ENCODE data around the gene ATPAF1. TPM values are rescaled to one million over a fixed set of nuclear protein-coding genes. Genes with fewer than 3 reads are reported as not detected.

ATPAF1 gene
- total RNA-seq, 2 donors from 2014 or later, result 52.2 to 71.3 TPM

DNA sequence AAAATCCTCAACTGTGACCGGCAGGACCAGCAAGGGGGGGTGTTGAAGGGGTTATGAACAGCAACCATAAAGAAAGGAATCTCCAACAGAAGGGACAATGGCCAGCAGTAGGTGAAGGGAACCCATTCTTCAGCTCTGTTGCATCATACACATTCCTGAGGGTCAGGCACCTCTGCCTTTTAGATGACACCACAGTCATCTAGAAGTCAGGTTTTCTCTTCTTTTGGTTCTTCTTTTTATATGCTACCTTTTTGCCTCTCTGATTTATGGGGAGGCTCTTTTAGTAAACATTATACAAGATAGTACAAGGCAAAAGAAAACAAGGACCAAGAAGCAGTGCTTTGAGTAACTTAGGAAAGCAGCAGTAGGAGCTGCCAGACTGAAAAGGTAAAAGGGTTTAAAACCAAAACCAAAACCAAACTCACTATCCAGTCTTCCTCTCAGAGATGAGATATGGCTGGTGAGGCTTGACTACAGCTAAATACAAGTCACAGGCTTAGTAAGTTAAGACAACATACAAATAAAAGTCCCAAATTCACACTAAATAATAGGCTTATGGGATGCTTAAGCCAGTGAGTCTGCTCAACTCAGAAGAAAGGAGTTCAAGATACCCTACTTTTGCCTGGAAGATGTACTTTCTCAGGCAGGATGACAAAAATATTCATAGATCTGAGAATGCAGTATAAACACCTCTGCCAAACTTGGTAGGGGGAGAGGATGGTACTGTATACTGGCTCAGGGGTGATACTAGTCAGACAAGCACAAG, 7.6 kb upstream of the ATPAF1 start:
- H3K27me3 ChIP-seq (replicated peaks; ENCODE audit: insufficient read depth), result no peaks in the 10 kb centered on the region
- no peak overlapping the region for H3K4me3 ChIP-seq
- H3K4me1 ChIP-seq (replicated peaks), result no peaks in the 10 kb centered on the region
- DNase-seq (ENCODE audit: low spot score), result no peak
- H3K36me3 ChIP-seq, result no peaks in the 10 kb centered on the region
- H3K27ac ChIP-seq, result no peak overlapping the region
- WGBS, result 65% methylated on average over 1 of the region's 1 CpG
- TF ChIP-seq POLR2AphosphoS5 (IDR thresholded peaks at IDR 0.05), result no peak
- TF ChIP-seq POLR2A (IDR thresholded peaks at IDR 0.05), result no peak
- no peak for TF ChIP-seq CTCF (IDR thresholded peaks at IDR 0.05)
- intact Hi-C loops (cut with DNase I), result no loop called here
- H3K9me3 ChIP-seq, result no peaks in the 10 kb centered on the region

DNA sequence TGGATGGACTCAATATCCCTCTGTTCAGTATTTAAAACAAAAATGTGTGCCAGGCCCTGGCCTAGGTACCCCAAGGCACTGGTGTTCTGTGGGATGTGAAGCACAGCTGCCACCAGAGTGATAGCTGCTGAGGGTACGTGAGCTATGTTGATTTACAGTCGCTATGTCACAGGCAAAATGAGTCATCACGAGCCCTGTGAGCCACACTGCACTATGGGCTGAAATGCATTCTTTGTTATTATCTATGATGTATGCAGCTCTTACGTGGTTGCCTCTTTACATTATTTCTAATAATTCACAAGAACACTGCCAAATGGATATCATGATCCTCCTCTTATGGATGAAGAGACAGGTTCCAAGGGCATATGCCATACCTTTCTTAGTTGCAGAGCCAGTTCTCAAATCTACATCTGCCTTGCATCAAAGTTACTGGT, 5.6 kb upstream of the ATPAF1 start:
- Histone ChIP-seq H3K9me3 (no peaks in the 10 kb centered on the region), H3K27me3 (replicated peaks; ENCODE audit: insufficient read depth) (no peaks in the 10 kb centered on the region), H3K27ac (no peak overlapping the region), H3K4me3 (no peak overlapping the region), H3K4me1 (replicated peaks) (no peaks in the 10 kb centered on the region), H3K36me3 (no peaks in the 10 kb centered on the region)
- TF ChIP-seq POLR2AphosphoS5 (IDR thresholded peaks at IDR 0.05) (no peak), CTCF (IDR thresholded peaks at IDR 0.05) (no peak), POLR2A (IDR thresholded peaks at IDR 0.05) (no peak)
- DNase-seq (ENCODE audit: low spot score), result no peak
- WGBS, result 74% methylated on average over 4 of the region's 4 CpGs
- intact Hi-C loops (cut with DNase I), result loop anchor here (5.0 kb wide), 1 partner anchor 71 kb away; the partner anchor contains the start of gene MKNK1

DNA sequence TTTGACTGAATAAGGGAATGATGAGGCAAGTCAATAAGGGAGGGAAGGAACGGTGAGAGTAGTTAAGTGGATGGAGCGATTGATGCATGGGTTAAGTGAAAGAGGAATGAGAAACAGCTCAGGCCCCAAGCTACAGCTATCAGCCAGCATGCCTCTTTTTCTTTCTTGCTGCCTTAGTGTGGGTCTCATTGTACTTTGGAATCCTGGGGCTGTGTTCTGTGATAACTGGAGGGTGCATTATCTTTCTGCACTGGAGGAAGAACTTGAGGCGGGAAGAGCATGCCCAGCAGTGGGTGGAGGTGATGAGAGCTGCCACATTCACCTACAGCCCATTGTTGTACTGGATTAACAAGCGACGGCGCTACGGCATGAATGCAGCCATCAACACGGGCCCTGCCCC, 4.5 kb upstream of the ATPAF1 start:
- intact Hi-C loops (cut with DNase I), result loop anchor here (5.0 kb wide), 1 partner anchor 70 kb away; the partner anchor contains the start of gene MKNK1
- TF ChIP-seq POLR2AphosphoS5 (IDR thresholded peaks at IDR 0.05) (no peak), POLR2A (IDR thresholded peaks at IDR 0.05) (no peak), CTCF (IDR thresholded peaks at IDR 0.05) (no peak)
- H3K36me3 ChIP-seq, result no peaks in the 10 kb centered on the region
- whole genome bisulfite sequencing, result 69% methylated on average over 8 of the region's 8 CpGs
- H3K27ac ChIP-seq, result no peak overlapping the region
- no peak overlapping the region for H3K4me3 ChIP-seq
- no peaks in the 10 kb centered on the region for H3K4me1 ChIP-seq (replicated peaks)
- H3K27me3 ChIP-seq (replicated peaks; ENCODE audit: insufficient read depth), result no peaks in the 10 kb centered on the region
- no peaks in the 10 kb centered on the region for H3K9me3 ChIP-seq
- no peak for DNase-seq (ENCODE audit: low spot score)

GRCh38 chr1:46671554-46671953, 3.4 kb upstream of the ATPAF1 start, which contains the start of gene TEX38:
TSS of gene TEX38 (plus strand) at chr1:46671854. CDS start at chr1:46671935, 81 bp downstream.
- Histone ChIP-seq H3K27ac (no peak within 1 kb of the TSS), H3K4me3 (no peak within 1 kb of the TSS), H3K36me3 (no peaks in the 10 kb centered on the region), H3K27me3 (replicated peaks; ENCODE audit: insufficient read depth) (no peaks in the 10 kb centered on the region), H3K9me3 (no peaks in the 10 kb centered on the region), H3K4me1 (replicated peaks) (peaks cover 9% of the 10 kb centered on the region)
- intact Hi-C loops (cut with DNase I), result loop anchor here (5.0 kb wide), 1 partner anchor 69 kb away; the partner anchor contains the start of gene MKNK1
- DNase-seq (ENCODE audit: low spot score), result no peak
- no peak for TF ChIP-seq POLR2AphosphoS5 (IDR thresholded peaks at IDR 0.05)
- WGBS, result 92% methylated on average over 3 of the region's 3 CpGs

GRCh38 chr1:46670134-46670533, 2.0 kb upstream of the ATPAF1 start:
- H3K4me1 ChIP-seq (replicated peaks), result peaks cover 12% of the 10 kb centered on the region
- WGBS, result 90% methylated on average over 1 of the region's 1 CpG
- no peaks in the 10 kb centered on the region for H3K27me3 ChIP-seq (replicated peaks; ENCODE audit: insufficient read depth)
- no peaks in the 10 kb centered on the region for H3K9me3 ChIP-seq
- TF ChIP-seq POLR2AphosphoS5 (IDR thresholded peaks at IDR 0.05), result no peak
- H3K27ac ChIP-seq, result no peak overlapping the region
- intact Hi-C loops (cut with DNase I), result loop anchor here (5.0 kb wide), 1 partner anchor 68 kb away; the partner anchor contains the start of gene MKNK1
- H3K36me3 ChIP-seq, result no peaks in the 10 kb centered on the region
- no peak for DNase-seq (ENCODE audit: low spot score)
- H3K4me3 ChIP-seq, result no peak overlapping the region

All from prostate gland (tissue), 2 donors.